Measurements from ENCODE around the gene MAST1.
"Not testable (repeated sequence)": the region's sequence is repeated elsewhere in the genome, so short reads cannot be mapped to it uniquely, and the experiment has no call there.

Gene MAST1

GRCh38 chr19:12800923-12801465 is 37.3 kb upstream of the MAST1 start:
- in situ Hi-C loops (cut with MboI; ENCODE audit: low sequenced_read_pairs), result no loop called here

DNA sequence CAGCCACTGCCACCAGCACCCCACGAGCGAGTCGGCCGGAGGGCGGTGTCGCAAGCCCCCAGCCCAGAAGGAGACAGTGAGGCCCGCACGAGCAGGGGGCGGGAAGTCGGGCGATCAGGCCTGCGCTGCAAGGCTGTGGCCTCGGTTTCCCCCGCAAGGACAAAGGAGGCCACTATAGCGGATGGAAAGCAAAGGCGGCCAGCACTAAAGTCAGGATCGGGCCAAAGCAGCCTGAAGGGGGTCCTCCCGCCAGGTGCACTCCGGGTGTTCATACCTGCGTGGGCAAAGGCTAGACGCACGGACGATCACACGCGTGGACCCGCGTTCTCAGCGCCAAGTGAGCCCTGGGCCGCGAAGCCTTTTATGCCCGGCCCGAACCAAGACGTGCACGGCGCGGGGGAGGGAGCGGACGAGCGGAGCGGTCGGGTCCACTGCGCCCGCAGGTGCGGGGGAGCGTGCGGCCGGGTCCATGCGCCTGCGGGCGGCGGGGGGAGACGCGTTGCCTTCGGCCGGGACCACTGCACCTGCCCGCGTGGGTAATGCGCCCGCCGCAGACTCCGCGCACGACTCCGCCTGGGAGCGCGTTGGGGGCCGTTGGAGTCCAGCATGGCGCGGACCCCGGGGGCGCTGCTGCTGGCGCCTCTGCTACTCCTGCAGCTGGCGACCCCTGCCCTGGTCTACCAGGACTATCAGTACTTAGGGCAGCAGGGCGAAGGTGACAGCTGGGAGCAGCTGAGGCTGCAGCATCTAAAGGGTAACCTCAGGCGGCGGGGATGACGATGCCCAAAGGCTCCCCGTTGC is 36.6 kb upstream of the MAST1 start, which contains the start of the genes PRDX2 and THSD8:
TSS of gene PRDX2 (minus strand) at position 335 of the 801 bp plus-strand sequence. CDS start 539 bp downstream, outside the sequence.
TSS of gene THSD8 (plus strand) at position 604 of the 801 bp plus-strand sequence. CDS start at position 607, 3 bp downstream.
- in situ Hi-C loops (cut with MboI; ENCODE audit: low sequenced_read_pairs), result no loop called here

- in situ Hi-C loops (cut with MboI; ENCODE audit: low sequenced_read_pairs), result no loop called here
Observed at GRCh38 chr19:12802267-12803106, 35.8 kb upstream of the MAST1 start.

DNA sequence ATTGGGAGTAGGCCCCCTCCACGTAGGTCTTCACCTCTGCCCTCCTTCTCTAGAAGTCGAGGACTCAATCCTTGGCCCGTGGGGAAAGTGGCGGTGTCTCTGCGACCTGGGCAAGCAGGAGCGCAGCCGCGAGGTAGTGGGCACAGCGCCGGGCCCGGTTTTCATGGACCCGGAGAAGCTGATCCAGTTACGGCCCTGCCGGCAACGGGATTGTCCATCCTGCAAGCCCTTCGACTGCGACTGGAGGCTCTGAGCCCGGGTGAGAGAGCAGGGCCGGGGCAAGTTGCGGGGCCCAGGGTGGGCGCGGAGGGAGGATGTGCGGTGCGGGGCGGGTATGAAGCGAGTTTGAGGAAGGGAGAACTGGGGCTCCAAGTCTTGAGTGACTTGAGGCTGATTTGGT is 34.3 kb upstream of the MAST1 start:
- in situ Hi-C loops (cut with MboI; ENCODE audit: low sequenced_read_pairs), result no loop called here

DNA sequence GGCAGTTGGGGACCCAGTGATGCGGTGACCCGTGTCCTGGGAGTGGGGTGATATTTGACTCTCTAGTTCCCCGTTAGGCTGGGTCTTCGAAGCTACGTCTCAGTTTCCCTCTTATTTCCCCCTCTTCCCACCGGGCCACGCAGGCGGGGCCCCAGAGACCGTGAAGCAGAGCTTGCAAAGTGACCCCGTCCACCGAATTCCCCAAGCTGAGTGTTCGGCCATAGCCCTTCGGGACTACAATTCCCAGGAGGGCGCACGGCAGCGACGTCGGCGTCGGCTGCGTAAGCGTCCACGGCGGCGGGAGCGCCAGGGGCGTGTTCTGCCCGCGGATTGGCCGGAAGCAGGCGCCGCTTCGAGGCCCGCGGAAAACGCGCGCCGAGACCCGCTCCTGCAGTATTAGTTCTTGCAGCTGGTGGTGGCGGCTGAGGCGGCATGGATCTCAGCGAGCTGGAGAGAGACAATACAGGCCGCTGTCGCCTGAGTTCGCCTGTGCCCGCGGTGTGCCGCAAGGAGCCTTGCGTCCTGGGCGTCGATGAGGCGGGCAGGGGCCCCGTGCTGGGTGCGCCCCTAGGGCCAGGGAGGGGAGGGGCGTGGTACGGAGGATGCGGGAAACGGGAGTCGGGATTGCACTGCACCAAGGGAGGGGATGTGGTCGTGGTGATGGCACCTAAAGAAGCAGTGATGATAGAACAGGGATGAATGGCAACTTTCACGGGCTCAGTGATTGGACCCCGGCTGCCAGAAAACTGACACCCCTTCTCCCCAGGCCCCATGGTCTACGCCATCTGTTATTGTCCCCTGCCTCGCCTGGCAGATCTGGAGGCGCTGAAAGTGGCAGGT is 31.9 kb upstream of the MAST1 start, which contains the start of gene RNASEH2A:
TSS of gene RNASEH2A (plus strand) at position 343 of the 840 bp plus-strand sequence. CDS start at position 433, 90 bp downstream.
- in situ Hi-C loops (cut with MboI; ENCODE audit: low sequenced_read_pairs), result loop anchor here (5.0 kb wide), 1 partner anchor 39 kb away; no protein-coding TSS in a partner anchor

GRCh38 chr19:12815088-12815487 is 23.2 kb upstream of the MAST1 start:
- in situ Hi-C loops (cut with MboI; ENCODE audit: low sequenced_read_pairs), result no loop called here

GRCh38 chr19:12817188-12817587 is 21.1 kb upstream of the MAST1 start:
- in situ Hi-C loops (cut with MboI; ENCODE audit: low sequenced_read_pairs), result not testable (repeated sequence)

DNA sequence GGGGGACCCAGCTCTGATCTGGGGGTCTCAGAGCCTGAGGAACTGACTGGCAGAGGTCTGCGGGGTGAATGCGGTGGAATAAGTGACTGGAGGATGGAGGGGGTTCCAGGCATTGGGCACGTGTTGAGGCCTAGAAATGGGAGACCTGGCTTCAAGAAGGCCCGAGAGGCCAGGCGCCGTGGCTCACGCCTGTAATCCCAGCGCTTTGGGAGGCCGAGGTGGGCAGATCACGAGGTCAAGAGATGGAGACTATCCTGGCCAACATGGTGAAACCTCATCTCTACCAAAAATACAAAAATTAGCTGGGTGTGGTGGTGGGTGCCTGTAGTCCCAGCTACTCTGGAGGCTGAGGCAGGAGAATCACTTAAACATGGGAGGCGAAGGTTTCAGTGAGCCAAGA is 20.5 kb upstream of the MAST1 start:
- in situ Hi-C loops (cut with MboI; ENCODE audit: low sequenced_read_pairs), result not testable (repeated sequence)

DNA sequence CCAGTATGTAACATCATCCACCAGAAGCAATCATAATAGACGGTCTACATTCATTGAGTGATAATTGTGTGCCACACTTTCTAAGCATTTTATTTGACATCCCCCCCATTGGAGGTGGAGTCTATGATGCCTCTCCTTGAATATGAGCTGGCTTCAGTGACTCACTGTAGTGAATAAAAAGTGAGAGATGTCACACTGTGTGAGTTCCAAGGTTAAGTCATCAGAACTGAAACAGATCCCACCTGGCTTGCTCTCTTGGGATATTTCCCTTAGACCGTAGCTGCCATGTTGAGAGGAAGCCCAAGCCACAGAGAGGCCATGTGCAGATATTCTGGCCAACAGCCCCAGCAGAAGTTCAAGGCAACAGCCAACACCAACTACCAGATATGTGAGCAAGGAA is 16.6 kb upstream of the MAST1 start:
- in situ Hi-C loops (cut with MboI; ENCODE audit: low sequenced_read_pairs), result no loop called here

DNA sequence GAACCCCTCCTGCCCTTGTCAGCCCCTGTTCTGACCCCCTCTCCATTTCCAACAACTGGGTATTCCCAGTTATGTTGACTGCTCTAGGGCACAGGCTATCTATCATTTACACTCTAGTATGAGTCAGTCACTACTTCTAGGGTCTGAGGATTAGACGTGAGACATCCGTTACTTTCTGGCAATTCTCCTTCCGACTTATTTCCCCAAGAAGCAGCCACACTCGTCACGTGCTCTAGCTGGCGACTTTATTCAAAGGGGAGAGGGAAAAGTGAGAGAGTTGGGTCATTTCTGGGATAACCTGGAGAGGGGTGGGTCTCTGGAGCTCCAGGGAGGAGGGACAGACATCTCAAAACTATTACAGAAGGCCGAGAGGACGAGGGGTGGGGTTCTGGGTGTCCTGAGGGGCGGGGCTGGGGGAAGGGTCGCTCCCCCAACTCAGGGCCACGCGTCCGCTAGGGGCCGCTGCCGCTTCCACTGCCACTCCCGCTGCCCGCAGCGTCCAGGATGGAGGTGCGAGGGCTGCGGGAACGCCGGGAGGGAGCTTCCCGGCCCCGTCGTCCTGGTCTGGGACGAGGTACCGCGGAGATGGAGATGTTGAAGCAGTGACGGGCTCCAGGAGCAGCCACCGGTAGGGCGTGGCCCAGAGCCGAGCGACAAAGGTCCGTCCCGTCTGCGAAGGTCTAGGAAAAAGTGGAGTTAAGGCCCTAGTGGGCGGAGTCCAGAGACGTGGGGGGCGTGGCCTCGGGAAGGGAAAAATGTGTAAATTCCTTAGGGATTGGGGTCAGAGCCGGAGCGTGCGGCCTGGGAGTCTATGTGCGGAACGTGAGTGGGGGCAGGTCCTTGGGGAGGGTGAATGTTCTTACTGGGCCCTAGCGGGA is 12.8 kb upstream of the MAST1 start:
- in situ Hi-C loops (cut with MboI; ENCODE audit: low sequenced_read_pairs), result no loop called here

- in situ Hi-C loops (cut with MboI; ENCODE audit: low sequenced_read_pairs), result no loop called here
Observed at GRCh38 chr19:12828494-12828893, 9.8 kb upstream of the MAST1 start.

- in situ Hi-C loops (cut with MboI; ENCODE audit: low sequenced_read_pairs), result no loop called here
Observed at GRCh38 chr19:12833418-12833737, 4.9 kb upstream of the MAST1 start.

DNA sequence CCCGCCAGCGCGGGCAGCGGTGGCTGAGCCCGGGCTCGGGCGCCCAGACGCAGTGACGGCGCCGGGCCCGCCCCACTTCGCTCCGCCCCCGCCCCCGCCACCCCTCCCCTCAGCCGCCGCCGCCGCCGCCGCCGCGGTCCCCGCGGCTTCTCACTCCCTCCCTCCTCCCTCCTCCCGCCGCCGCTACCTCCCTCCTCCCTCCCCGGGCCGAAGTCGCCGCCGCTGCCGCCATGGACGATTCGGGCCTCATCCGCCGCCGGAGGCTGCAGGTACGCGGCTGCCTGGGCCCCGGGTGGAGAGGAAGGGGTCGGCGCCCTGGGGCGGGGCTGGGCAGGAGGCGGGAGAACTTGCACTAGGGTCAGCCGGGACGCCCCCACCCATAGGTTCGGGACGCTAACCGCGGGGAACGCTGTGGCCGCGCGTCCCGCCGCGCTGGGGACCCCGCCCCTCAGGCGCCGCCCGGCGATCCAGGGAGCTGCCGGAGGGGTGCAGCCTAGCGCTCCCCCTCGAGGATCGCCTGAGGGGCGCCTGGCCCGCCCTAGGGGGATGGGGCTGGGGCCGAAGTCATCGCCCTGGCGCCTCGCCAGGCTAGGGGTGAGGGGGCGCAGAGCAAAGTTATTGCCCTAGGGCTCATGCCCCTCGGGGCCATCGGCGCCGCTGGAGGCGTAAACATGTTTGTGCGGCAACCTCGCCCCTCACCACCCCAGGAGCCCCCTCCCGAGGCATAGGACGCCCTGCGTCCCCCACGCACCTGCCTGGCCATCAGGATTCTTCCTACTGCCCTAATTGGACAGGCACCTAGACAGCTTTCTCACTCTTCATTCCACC is 4.4 kb upstream of the MAST1 start:
- in situ Hi-C loops (cut with MboI; ENCODE audit: low sequenced_read_pairs), result no loop called here

GRCh38 chr19:12834566-12834943 is 3.8 kb upstream of the MAST1 start, which contains the start of gene RTBDN:
RTBDN (minus strand) TSS chr19:12834579; CDS start chr19:12829979, 4,600 bp downstream.
- in situ Hi-C loops (cut with MboI; ENCODE audit: low sequenced_read_pairs), result no loop called here

DNA sequence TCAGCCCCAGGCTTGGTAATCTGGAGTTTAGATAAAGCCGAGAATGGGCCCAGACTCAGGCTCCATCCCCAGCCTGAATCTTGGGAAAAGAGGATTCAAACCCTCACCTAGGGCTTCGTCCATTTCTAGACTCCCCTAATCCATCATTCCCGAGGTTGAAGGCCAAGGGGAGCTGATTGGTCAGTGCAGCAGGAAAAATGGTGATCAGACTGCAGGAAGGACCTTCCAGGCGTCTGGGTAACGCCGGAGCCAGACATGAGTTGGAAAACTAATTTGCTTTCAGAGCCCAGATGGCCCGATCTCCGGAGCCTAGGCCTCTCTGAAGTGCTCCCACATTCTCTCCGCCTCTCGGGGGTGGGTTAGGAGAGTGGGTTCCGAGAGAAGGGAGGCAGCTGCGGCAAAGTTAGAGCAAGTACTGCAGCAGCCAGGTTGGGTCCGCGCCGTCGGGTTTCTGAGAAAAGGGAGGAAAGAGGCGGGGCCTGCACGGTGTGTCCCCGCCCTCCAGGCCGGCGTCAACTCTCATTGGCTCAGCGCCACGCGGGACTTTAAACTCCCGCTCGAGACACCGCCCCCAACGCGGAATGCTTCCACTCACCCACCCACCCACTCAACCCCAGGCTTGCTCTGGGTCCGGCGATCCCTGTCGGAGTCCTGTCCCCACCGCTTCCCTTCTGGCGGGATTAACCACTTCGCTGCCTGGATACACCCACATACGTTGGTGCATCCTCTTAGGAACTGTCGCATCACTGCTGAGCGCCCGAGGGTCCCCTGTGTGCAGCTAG is 3.1 kb upstream of the MAST1 start:
- in situ Hi-C loops (cut with MboI; ENCODE audit: low sequenced_read_pairs), result no loop called here

- in situ Hi-C loops (cut with MboI; ENCODE audit: low sequenced_read_pairs), result no loop called here
Observed at GRCh38 chr19:12836529-12836863, 1.8 kb upstream of the MAST1 start.

DNA sequence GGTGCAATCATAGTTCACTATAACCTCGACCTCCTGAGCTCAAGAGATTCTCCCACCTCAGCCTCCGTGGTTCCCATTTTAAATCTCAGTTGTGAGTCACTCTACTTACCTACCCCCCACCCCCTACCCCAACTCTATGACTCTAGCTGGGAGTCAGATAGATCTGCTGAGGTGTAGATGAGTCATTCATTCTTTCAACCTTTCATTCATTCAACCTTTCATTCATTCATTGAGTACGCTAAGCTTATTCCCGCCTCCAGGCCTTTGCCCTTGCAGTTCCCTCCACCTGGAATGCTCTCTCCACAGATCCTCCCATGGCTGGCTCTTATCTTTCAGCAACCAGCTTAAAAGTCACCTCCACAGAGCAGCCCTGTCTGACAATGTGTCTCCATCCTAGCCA is 1.1 kb upstream of the MAST1 start:
- in situ Hi-C loops (cut with MboI; ENCODE audit: low sequenced_read_pairs), result no loop called here

Data from HL-60/S4 treated with retinoic acid at 250 ng/mL for 4 days and 3 days (cell line).